ENCODE measurements around the gene OR52B6.

OR52B6 gene

GRCh38 chr11:5631417-5631816, 50.7 kb downstream of the OR52B6 start:
- no peak for DNase-seq (ENCODE audit: low read depth)
- no peak for TF ChIP-seq CTCF (IDR thresholded peaks at IDR 0.05; ENCODE audit: control insufficient read depth, insufficient read depth, low read depth, low read length, missing control alignments)
- H3K4me3 ChIP-seq (ENCODE audit: control insufficient read depth, low read depth, low read length) = no peak overlapping the region

Measured in AG09309 (cell line).